Upper lobe of right lung (tissue), 1 donor: ENCODE measurements around the gene FAM76B. TPM values are rescaled to one million over a fixed set of nuclear protein-coding genes. Genes with fewer than 3 reads are reported as not detected.

Experiments
- ATAC-seq: fragments of 200-7000 bp; cut with Tn5 transposase; one replicate; pipeline ENCODE4 v1.9.1; 2020; ENCODE audit warnings: mild to moderate bottlenecking, moderate library complexity
- DNase-seq: peaks from one replicate; pipeline ENCODE4 v3.0.0-alpha.2; 2020
- H3K27ac ChIP-seq: fragments of 200-600 bp; one replicate; pipeline ENCODE4 v1.8.0; 2022
- H3K27me3 ChIP-seq: fragments of 200-600 bp; one replicate; pipeline ENCODE4 v1.8.0; 2022; ENCODE audit warnings: mild to moderate bottlenecking
- H3K36me3 ChIP-seq: fragments of 200-600 bp; one replicate; pipeline ENCODE4 v1.8.0; 2022
- H3K4me1 ChIP-seq: fragments of 200-600 bp; one replicate; pipeline ENCODE4 v1.8.0; 2022
- H3K4me3 ChIP-seq: fragments of 200-600 bp; one replicate; pipeline ENCODE4 v1.8.0; 2022; ENCODE audit warnings: mild to moderate bottlenecking
- H3K9me3 ChIP-seq: fragments of 200-600 bp; one replicate; pipeline ENCODE4 v1.8.0; 2022
- intact Hi-C: fragments of 100-400 bp; cut with DNase I; formaldehyde crosslinking; loops from one replicate; pipeline ENCODE4 v1.11.0; 2022
- total RNA-seq: library from RNA; stranded (reverse); fragmentation: NEBNext Ultra II Directional; extraction: Animal tissue kit (Norgen Biotek cat#: 25700); gene quantifications from one replicate; pipeline ENCODE4 v1.2.1, GENCODE V29; 2021
- TF ChIP-seq, protein P1 (sequence below): fragments of 200-600 bp; IDR thresholded peaks from one replicate; pipeline ENCODE4 v1.8.0; 2022; ENCODE audit warnings: antibody characterized with exemption
- donor health status: DM: no; HTN: yes; CAD: no; lungs with severe emphysema.

FAM76B gene
- total RNA-seq, 1 donor from 2014 or later: 22.5 TPM

DNA sequence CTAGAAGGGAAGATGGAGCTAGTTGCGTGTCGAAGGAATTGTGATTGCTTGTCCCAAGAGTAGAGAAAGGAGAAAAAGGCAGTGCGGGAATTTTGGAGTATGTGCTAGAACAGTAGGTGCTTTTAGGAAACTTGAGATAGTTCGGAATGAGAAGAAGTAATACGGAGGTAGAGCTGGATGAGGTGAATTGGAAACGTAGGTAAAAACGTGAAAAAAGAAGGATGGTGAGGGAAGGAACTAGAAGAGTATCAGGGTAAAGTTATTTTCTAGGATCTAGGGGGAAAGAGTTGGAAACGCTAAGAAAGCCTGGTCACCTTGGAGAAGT, 2.1 kb upstream of the FAM76B start:
- ATAC-seq: no peak
- peak overlapping the region; percentile 99 for H3K27ac ChIP-seq
- intact Hi-C loops: no loop called here
- H3K4me1 ChIP-seq: peaks cover 21% of the 10 kb centered on the region
- H3K4me3 ChIP-seq: peak overlapping the region; percentile 86
- H3K36me3 ChIP-seq: peaks cover 13% of the 10 kb centered on the region
- TF ChIP-seq, protein P1, sequence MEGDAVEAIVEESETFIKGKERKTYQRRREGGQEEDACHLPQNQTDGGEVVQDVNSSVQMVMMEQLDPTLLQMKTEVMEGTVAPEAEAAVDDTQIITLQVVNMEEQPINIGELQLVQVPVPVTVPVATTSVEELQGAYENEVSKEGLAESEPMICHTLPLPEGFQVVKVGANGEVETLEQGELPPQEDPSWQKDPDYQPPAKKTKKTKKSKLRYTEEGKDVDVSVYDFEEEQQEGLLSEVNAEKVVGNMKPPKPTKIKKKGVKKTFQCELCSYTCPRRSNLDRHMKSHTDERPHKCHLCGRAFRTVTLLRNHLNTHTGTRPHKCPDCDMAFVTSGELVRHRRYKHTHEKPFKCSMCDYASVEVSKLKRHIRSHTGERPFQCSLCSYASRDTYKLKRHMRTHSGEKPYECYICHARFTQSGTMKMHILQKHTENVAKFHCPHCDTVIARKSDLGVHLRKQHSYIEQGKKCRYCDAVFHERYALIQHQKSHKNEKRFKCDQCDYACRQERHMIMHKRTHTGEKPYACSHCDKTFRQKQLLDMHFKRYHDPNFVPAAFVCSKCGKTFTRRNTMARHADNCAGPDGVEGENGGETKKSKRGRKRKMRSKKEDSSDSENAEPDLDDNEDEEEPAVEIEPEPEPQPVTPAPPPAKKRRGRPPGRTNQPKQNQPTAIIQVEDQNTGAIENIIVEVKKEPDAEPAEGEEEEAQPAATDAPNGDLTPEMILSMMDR: no peak
- no peaks in the 10 kb centered on the region for H3K9me3 ChIP-seq
- H3K27me3 ChIP-seq: no peaks in the 10 kb centered on the region
- DNase-seq: no peak

DNA sequence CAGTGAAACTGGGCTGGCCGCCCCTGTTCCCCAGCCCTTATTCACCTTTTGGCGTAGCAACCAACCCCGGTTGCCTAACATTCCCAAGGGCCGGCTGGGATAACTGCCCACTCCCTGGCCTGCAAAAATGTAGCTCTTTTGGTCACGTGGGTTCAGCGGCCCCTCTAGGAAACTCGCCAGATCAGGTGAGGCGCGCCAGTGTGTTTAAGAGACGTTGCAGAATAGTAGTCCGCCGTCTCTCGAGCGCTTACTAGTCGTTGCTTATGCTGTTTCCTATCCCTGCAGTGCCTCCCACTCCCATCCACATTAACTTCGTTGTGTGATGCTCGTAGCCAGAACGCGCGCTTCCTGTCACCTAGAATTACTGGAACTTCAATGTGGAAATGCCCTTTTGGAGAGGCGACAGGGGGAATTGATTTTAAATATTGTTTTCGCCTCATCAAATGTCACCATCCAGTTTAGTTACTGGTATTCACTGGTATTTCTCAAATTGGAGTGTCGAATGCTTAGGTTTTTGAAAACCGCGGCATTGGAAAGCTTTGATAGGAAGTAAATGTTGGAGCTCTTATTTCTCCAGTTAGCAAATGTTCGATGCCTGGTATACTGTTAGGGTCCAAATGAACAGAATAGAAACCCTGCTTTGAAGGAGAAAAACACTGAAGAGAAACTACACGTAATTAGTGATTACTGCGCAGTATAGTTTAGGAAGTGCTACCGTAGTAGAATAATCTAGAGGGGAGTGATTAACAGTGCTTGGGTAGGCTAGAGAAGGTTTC, 1.5 kb upstream of the FAM76B start:
- peak overlapping the region; percentile 86 for H3K4me3 ChIP-seq
- H3K27me3 ChIP-seq: no peaks in the 10 kb centered on the region
- peak overlapping the region; percentile 99 for H3K27ac ChIP-seq
- intact Hi-C loops: no loop called here
- H3K4me1 ChIP-seq: peaks cover 21% of the 10 kb centered on the region
- H3K9me3 ChIP-seq: no peaks in the 10 kb centered on the region
- H3K36me3 ChIP-seq: peaks cover 18% of the 10 kb centered on the region
- DNase-seq (peak; percentile 89), ATAC-seq (peak; percentile 36)
- TF ChIP-seq, protein P1: no peak

DNA sequence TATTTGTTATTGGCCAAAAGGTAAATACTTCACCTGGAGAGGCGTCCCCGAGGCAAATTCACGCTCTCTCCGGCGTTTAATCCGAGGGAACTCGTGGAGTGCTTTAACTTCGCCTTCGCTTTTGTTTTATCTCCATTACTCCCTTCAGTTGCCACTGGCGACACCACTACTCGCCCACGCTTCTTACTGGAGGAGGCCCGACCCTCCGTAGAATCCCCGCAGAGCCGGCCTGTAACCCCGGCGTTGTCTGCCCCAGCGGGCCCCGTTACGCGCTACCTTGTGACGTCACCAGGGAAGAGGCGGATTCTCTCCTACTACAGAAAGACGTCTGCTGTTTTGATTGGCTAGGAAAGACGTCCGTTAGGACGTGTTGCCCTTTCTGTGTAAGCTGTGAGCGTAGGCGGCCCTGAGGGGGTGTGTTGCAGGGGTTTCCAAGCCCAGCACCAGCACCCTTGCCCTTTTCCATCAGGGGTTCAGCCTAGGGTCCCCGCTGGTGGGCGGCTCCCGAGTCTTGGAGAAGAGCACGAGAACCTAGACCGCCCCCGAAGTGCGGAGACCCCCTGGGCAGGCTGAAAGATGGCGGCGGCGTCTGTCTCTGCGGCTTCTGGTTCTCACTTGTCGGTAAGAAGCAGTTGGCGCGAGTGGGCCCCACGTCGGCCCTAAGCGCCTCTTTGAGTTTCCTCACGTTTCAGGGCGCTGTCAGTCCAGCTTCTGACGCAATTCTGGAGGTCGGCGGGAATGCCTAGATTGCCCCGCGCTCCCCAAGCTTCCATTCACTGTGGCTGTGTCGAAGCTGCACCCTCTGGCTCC, 746 bp upstream of the FAM76B start, which contains the start of gene CEP57:
TSS of gene CEP57 (plus strand) at position 376 of the 810 bp plus-strand sequence. CDS start at position 577, 201 bp downstream.
- peaks cover 21% of the 10 kb centered on the region for H3K4me1 ChIP-seq
- H3K27ac ChIP-seq: peak within 1 kb of the TSS; percentile 99
- no peaks in the 10 kb centered on the region for H3K9me3 ChIP-seq
- ATAC-seq (peak; percentile 85), DNase-seq (peak; percentile 95)
- peaks cover 26% of the 10 kb centered on the region for H3K36me3 ChIP-seq
- intact Hi-C loops: no loop called here
- TF ChIP-seq, protein P1: no peak
- peak within 1 kb of the TSS; percentile 86 for H3K4me3 ChIP-seq
- no peaks in the 10 kb centered on the region for H3K27me3 ChIP-seq

DNA sequence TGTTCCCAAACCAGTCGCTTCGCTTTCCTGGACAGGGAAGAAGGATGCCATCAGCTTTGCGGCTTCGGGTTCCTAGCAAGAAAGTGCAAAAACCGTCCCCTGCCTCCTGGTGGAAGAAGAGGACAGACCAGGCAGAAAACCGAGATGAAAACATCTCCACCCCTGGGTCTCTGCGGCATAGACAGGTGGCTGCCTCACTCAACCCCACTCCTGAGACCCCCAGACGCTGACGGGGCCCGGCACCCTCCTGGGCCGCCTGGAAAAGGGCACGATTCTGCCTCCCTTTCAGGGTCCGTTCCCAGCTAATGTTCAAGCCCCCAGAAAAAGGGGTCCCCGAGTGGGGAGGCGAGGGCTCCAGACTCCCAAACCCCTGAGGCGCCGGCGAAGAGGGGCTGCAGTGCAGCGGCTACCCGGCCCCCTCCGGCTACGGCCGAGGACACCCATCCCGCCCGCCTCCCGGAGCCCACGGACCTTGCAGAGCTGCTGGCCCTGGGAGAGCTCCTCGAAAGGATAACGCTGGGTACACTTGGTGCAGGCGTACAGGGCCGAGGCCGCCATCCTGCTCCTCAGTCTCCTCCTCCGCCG, 569 bp downstream of the FAM76B start:
- TF ChIP-seq, protein P1: peak; percentile 8
- no peaks in the 10 kb centered on the region for H3K27me3 ChIP-seq
- H3K4me1 ChIP-seq: peaks cover 21% of the 10 kb centered on the region
- H3K27ac ChIP-seq: peak overlapping the region; percentile 99
- intact Hi-C loops: no loop called here
- peaks cover 38% of the 10 kb centered on the region for H3K36me3 ChIP-seq
- no peak for ATAC-seq
- no peaks in the 10 kb centered on the region for H3K9me3 ChIP-seq
- peak overlapping the region; percentile 86 for H3K4me3 ChIP-seq
- no peak for DNase-seq

DNA sequence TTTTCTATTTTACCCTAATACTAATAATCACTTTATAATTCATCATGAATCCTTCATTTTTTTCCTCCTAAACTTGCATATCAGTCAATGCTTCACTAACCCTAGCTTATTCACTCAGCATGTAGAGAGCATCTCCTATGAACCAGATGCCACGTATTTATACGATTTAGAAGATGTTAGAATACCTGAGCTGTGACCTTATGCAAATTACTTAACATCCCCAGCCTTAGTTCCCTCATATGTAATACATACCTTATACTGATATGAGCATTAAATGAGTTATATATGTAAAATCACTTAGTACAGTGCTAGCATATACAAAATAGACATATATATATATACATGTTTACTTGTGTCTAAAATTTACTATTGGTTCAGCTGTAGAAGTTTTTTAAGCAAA, 9.0 kb downstream of the FAM76B start:
- H3K4me1 ChIP-seq: no peaks in the 10 kb centered on the region
- no peak overlapping the region for H3K27ac ChIP-seq
- intact Hi-C loops: no loop called here
- no peaks in the 10 kb centered on the region for H3K9me3 ChIP-seq
- TF ChIP-seq, protein P1: no peak
- ATAC-seq: no peak
- no peak overlapping the region for H3K4me3 ChIP-seq
- DNase-seq: no peak
- H3K36me3 ChIP-seq: peaks cover 98% of the 10 kb centered on the region
- no peaks in the 10 kb centered on the region for H3K27me3 ChIP-seq
